Stimulated activated CD8-positive, alpha-beta memory T cell treated with anti-CD3 and anti-CD28 coated beads, Interleukin-4, amount 100 ng/mL, for 4 hours (primary cell): Measurements from ENCODE around the gene SNRPA.
"Not testable (repeated sequence)": the region's sequence is repeated elsewhere in the genome, so short reads cannot be mapped to it uniquely, and the experiment has no call there.

Experiments
- DNase-seq, 2 donors: peaks; one replicate each; pipeline ENCODE4 v3.0.0-alpha.2; 2020; ENCODE audit warnings: low read depth in 2 of 2, low spot score in 1 of 2

The SNRPA gene

GRCh38 chr19:40721140-40721486, 29.9 kb upstream of the SNRPA start:
- DNase-seq: no peak

- no peak for DNase-seq
Measured at GRCh38 chr19:40721936-40722661, 28.9 kb upstream of the SNRPA start.

- no peak for DNase-seq
Measured at GRCh38 chr19:40723661-40724254, 27.2 kb upstream of the SNRPA start.

GRCh38 chr19:40724315-40724714, 26.7 kb upstream of the SNRPA start:
- no peak for DNase-seq

- DNase-seq: no peak
Measured at GRCh38 chr19:40724855-40725254, 26.1 kb upstream of the SNRPA start.

- DNase-seq: no peak
Measured at GRCh38 chr19:40726279-40726678, 24.7 kb upstream of the SNRPA start.

- not testable (repeated sequence) for DNase-seq
Measured at GRCh38 chr19:40730065-40730464, 20.9 kb upstream of the SNRPA start.

- not testable (repeated sequence) for DNase-seq
Measured at GRCh38 chr19:40732304-40732703, 18.7 kb upstream of the SNRPA start.

- DNase-seq: no peak
Measured at GRCh38 chr19:40733149-40733548, 17.9 kb upstream of the SNRPA start.

- no peak for DNase-seq
Measured at GRCh38 chr19:40735013-40735771, 15.8 kb upstream of the SNRPA start.

GRCh38 chr19:40736661-40737060, 14.3 kb upstream of the SNRPA start:
- DNase-seq: no peak

- DNase-seq: no peak
Measured at GRCh38 chr19:40737102-40737644, 13.8 kb upstream of the SNRPA start.

- no peak for DNase-seq
Measured at GRCh38 chr19:40739030-40739839, 11.8 kb upstream of the SNRPA start.

- no peak for DNase-seq
Measured at GRCh38 chr19:40739871-40740703, 10.9 kb upstream of the SNRPA start.

GRCh38 chr19:40740747-40741146, 10.3 kb upstream of the SNRPA start:
- DNase-seq: no peak

GRCh38 chr19:40741527-40742390, 9.2 kb upstream of the SNRPA start:
- DNase-seq: no peak

- no peak for DNase-seq
Measured at GRCh38 chr19:40742477-40742876, 8.5 kb upstream of the SNRPA start.

- no peak for DNase-seq
Measured at GRCh38 chr19:40742886-40743285, 8.1 kb upstream of the SNRPA start.

- no peak for DNase-seq
Measured at GRCh38 chr19:40743926-40744325, 7.1 kb upstream of the SNRPA start.
